ENCODE data around the gene COL25A1.

DNA sequence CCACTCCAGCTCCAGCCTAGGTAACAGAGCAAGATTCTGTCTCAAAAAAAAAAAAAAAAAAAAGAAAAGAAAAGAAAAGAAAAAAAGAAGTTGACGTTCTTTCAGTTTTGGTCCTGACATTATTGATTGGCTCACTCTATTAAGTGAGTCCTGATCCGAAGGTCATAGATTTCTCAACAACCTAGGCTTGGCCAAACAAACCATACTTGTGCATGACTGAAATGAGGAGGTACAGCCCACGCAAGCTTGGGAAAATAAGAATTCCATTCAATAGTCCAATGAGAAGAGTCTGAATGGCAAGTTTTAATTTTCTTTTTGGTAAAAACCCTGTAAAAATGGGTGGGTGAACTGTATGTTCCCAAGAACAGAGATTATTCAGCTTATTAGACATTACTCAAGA is 536.4 kb downstream of the COL25A1 start:
- no peak for TF ChIP-seq SUZ12 (IDR thresholded peaks at IDR 0.05)
- TF ChIP-seq SP1 (IDR thresholded peaks at IDR 0.05) = no peak
- no peak for TF ChIP-seq HDGF (IDR thresholded peaks at IDR 0.05; ENCODE audit: borderline replicate concordance)
- TF ChIP-seq NFRKB (IDR thresholded peaks at IDR 0.05) = no peak
- TF ChIP-seq, protein P1, sequence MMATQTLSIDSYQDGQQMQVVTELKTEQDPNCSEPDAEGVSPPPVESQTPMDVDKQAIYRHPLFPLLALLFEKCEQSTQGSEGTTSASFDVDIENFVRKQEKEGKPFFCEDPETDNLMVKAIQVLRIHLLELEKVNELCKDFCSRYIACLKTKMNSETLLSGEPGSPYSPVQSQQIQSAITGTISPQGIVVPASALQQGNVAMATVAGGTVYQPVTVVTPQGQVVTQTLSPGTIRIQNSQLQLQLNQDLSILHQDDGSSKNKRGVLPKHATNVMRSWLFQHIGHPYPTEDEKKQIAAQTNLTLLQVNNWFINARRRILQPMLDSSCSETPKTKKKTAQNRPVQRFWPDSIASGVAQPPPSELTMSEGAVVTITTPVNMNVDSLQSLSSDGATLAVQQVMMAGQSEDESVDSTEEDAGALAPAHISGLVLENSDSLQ (IDR thresholded peaks at IDR 0.05) = no peak
- no peak for TF ChIP-seq FOXK2 (IDR thresholded peaks at IDR 0.05)
- no peak for TF ChIP-seq LEF1 (IDR thresholded peaks at IDR 0.05; ENCODE audit: borderline replicate concordance)
- TF ChIP-seq TARDBP (IDR thresholded peaks at IDR 0.05) = no peak
- no peak for TF ChIP-seq ELF4 (IDR thresholded peaks at IDR 0.05)
- no peak for TF ChIP-seq ZNF384 (IDR thresholded peaks at IDR 0.05)
- TF ChIP-seq L3MBTL2 (conservative IDR thresholded peaks at IDR 0.05) = no peak
- no peak for TF ChIP-seq FOXA1 (IDR thresholded peaks at IDR 0.05)
- no peak for TF ChIP-seq FOXM1 (IDR thresholded peaks at IDR 0.05; ENCODE audit: borderline replicate concordance)
- no peak for TF ChIP-seq BHLHE40 (IDR thresholded peaks at IDR 0.05; ENCODE audit: borderline replicate concordance)
